RWPE1 (cell line): ENCODE measurements around the gene LRCOL1.

Experiments used
- CTCF ChIA-PET: fragments of 350-600 bp; sonication (Branson Sonifier 250); formaldehyde crosslinking; extraction: SDS; loops from one replicate; lab custom pipeline; 2021; lab: Yijun Ruan, JAX
- POLR2A ChIA-PET: fragments of 400-600 bp; formaldehyde crosslinking; extraction: SDS; loops from one replicate; lab custom pipeline; 2020; ENCODE audit warnings: antibody characterized with exemption; ENCODE audit not compliant: low non-redundant PET; lab: Yijun Ruan, JAX
- DNase-seq: peaks from one replicate; pipeline ENCODE4 v3.0.0; 2012; ENCODE audit warnings: low spot score
- H3K27ac ChIP-seq: fragments of 450-650 bp; 2 replicates; pipeline ENCODE4 v1.5.1; 2017
- TF ChIP-seq, protein P1 (sequence below): fragments of 450-650 bp; conservative IDR thresholded peaks from 2 replicates; pipeline ENCODE4 v1.5.1; 2017; ENCODE audit warnings: low read depth, mild to moderate bottlenecking

Gene LRCOL1

GRCh38 chr12:132585177-132585576 is 25.2 kb downstream of the LRCOL1 start:
- POLR2A ChIA-PET: no interaction called here
- CTCF ChIA-PET: no interaction called here
- TF ChIP-seq, protein P1, sequence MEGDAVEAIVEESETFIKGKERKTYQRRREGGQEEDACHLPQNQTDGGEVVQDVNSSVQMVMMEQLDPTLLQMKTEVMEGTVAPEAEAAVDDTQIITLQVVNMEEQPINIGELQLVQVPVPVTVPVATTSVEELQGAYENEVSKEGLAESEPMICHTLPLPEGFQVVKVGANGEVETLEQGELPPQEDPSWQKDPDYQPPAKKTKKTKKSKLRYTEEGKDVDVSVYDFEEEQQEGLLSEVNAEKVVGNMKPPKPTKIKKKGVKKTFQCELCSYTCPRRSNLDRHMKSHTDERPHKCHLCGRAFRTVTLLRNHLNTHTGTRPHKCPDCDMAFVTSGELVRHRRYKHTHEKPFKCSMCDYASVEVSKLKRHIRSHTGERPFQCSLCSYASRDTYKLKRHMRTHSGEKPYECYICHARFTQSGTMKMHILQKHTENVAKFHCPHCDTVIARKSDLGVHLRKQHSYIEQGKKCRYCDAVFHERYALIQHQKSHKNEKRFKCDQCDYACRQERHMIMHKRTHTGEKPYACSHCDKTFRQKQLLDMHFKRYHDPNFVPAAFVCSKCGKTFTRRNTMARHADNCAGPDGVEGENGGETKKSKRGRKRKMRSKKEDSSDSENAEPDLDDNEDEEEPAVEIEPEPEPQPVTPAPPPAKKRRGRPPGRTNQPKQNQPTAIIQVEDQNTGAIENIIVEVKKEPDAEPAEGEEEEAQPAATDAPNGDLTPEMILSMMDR: no peak
- no peak for DNase-seq
- H3K27ac ChIP-seq: no peak overlapping the region

DNA sequence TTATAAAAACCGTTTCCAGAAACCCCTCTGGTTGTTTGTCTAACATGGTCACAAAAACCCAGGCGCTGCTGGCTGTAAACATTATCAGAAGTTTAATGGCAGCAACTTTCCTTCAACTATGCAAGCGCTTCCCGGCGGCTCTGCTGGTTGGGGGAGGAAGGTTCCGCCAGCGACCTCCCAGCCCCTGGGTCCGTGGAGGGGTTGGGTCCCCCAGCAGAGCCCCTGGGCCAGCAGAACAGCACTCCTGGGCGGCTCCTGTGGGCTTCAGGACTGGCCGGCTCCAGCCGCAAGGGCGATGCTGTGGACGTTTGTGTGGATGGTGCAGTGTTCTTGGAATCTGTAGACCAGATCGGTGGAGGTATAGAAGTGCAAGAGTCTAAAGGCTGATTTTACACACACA is 26.0 kb downstream of the LRCOL1 start:
- POLR2A ChIA-PET: no interaction called here
- H3K27ac ChIP-seq: no peak overlapping the region
- DNase-seq: no peak
- TF ChIP-seq, protein P1: no peak
- CTCF ChIA-PET: no interaction called here

DNA sequence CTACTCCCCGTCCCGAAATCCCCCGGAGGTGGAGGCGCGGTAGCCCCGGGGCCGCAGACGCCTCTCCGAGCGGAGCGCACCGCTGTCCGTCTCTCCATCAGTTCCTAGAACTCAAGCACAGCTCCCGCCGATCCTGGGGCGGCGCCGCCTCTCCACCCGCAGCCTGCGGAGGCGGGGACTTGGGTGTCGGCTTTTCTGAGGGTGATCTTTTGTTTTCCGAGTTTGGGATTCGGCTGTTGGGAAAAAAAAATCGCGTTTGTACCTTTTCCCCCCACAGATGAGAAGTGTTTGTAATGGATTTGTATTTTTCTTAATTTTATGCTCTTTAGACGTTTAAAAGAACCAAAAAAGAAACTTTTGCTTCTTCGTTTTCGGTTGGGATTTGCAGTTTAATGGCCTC is 26.6 kb downstream of the LRCOL1 start:
- DNase-seq: no peak
- CTCF ChIA-PET: no interaction called here
- no peak overlapping the region for H3K27ac ChIP-seq
- TF ChIP-seq, protein P1: no peak
- POLR2A ChIA-PET: no interaction called here

DNA sequence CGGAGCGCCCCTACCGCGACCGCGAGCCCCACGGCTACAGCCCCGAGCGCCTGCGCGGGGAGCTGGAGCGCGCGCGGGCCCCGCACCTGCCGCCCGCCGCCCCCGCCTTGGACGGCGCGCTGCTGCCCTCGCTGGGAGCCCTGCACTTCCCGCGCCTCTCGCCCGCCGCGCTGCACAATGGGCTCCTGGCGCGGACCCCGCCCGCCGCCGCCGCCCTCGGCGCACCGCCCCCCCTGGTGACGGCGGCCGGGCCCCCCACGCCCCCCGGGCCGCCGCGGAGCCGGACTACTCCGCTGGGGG is 27.0 kb downstream of the LRCOL1 start:
- DNase-seq: no peak
- POLR2A ChIA-PET: no interaction called here
- CTCF ChIA-PET: no interaction called here
- no peak overlapping the region for H3K27ac ChIP-seq
- TF ChIP-seq, protein P1: no peak

- TF ChIP-seq, protein P1: no peak
- ChIA-PET CTCF (no interaction called here), POLR2A (no interaction called here)
- H3K27ac ChIP-seq: no peak overlapping the region
- DNase-seq: no peak
Observed at GRCh38 chr12:132582582-132583410, 27.6 kb downstream of the LRCOL1 start.

- CTCF ChIA-PET: interaction anchor here (0.7 kb wide), 1 partner anchor 78 kb away, joined by 3 read pairs; no protein-coding TSS in a partner anchor
- POLR2A ChIA-PET: no interaction called here
- DNase-seq: no peak
- TF ChIP-seq, protein P1: no peak
- no peak overlapping the region for H3K27ac ChIP-seq
Observed at GRCh38 chr12:132582058-132582420, 28.3 kb downstream of the LRCOL1 start.
